Epidermal melanocyte (primary cell): ENCODE data around the gene NCKAP5L.

Experiments used
- DNase-seq: peaks from one replicate; pipeline ENCODE4 v3.0.0; 2011; ENCODE audit warnings: low spot score; ENCODE audit not compliant: insufficient read length

NCKAP5L gene

GRCh38 chr12:49803693-49804450 is 24.3 kb downstream of the NCKAP5L start:
- no peak for DNase-seq

GRCh38 chr12:49801141-49802063 is 26.8 kb downstream of the NCKAP5L start:
- DNase-seq = no peak

GRCh38 chr12:49800421-49801140 is 27.6 kb downstream of the NCKAP5L start:
- DNase-seq = no peak

GRCh38 chr12:49798934-49799333 is 29.3 kb downstream of the NCKAP5L start:
- no peak for DNase-seq

- no peak for DNase-seq
Measured at GRCh38 chr12:49798248-49798647, 30.0 kb downstream of the NCKAP5L start.

GRCh38 chr12:49797449-49797776 is 30.8 kb downstream of the NCKAP5L start:
- no peak for DNase-seq

GRCh38 chr12:49796606-49797448 is 31.4 kb downstream of the NCKAP5L start:
- DNase-seq = no peak

GRCh38 chr12:49796155-49796554 is 32.1 kb downstream of the NCKAP5L start:
- no peak for DNase-seq

GRCh38 chr12:49795654-49796105 is 32.5 kb downstream of the NCKAP5L start:
- no peak for DNase-seq

GRCh38 chr12:49794811-49795653 is 33.2 kb downstream of the NCKAP5L start:
- no peak for DNase-seq

GRCh38 chr12:49794021-49794420 is 34.2 kb downstream of the NCKAP5L start:
- DNase-seq = no peak

- no peak for DNase-seq
Measured at GRCh38 chr12:49793620-49794019, 34.6 kb downstream of the NCKAP5L start.

- no peak for DNase-seq
Measured at GRCh38 chr12:49792976-49793580, 35.1 kb downstream of the NCKAP5L start.

GRCh38 chr12:49792181-49792970 is 35.8 kb downstream of the NCKAP5L start:
- DNase-seq = no peak

GRCh38 chr12:49791700-49792099 is 36.5 kb downstream of the NCKAP5L start:
- no peak for DNase-seq

- no peak for DNase-seq
Measured at GRCh38 chr12:49790741-49791555, 37.3 kb downstream of the NCKAP5L start.

GRCh38 chr12:49789992-49790391 is 38.2 kb downstream of the NCKAP5L start:
- DNase-seq = no peak

- DNase-seq = no peak
Measured at GRCh38 chr12:49787672-49788071, 40.5 kb downstream of the NCKAP5L start.
